ENCODE data around the gene RNF34.

DNA sequence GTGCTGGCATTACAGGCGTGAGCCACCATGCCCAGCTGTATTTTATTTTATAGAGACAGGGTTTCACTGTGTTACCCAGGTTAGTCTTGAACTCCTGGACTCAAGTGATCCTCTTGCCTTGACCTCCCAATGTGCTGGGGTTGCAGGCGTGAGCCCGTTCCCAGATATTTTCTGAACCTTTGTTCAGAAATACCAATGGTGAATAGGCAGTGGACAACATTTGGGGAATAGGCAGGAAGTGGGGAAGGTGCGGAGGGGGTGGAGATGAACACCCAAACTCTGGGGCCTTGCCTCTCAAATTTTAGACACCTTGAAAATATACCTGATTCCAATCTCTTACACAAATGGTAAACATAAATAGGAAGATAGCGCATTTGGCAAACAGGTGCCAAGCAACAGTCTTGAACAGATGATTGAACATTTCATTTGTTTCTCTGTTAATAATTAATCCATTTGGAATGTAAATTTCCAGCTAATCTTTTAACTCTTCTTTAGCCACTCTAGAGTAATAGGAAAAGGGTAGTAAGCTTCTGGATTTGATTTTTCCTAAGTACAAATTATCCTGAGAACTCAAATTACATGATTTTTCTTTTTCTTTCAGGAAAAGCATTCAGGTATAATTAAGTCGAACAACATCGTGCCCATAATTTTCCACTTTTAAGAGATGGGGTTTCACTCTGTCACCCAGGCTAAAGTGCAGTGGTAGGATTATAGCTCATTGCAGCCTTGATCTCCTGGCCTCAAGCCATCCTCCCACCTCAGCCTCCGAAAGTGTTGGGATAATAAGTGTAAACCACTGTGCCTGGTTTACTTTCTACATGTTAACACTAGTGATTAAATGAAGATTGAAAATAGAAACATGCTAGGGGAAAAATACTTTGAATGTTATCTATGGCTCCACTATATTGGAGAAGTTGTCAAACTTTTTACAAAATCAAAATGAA is 22.9 kb upstream of the RNF34 start:
- TF ChIP-seq ZC3H10 (CRISPR knock-in tag; IDR thresholded peaks at IDR 0.05) (no peak), CSDC2 (CRISPR knock-in tag; IDR thresholded peaks at IDR 0.05) (no peak)

Data from SK-N-SH treated with all-trans-retinoic acid at 6 μM for 48 hours (cell line).